Right forelimb (tissue), 1 donor: ENCODE measurements around the gene GRIP2.

Experiments
- DNase-seq: peaks from one replicate; pipeline ENCODE4 v3.0.0-alpha.2; 2018

GRIP2 gene

GRCh38 chr3:14481646-14482036 lies 58.5 kb downstream of the GRIP2 start:
- no peak for DNase-seq

- no peak for DNase-seq
Measured at GRCh38 chr3:14481018-14481645, 59.0 kb downstream of the GRIP2 start.

GRCh38 chr3:14480207-14481017 lies 59.7 kb downstream of the GRIP2 start:
- DNase-seq, result no peak

GRCh38 chr3:14479591-14479990 lies 60.6 kb downstream of the GRIP2 start:
- DNase-seq, result no peak

GRCh38 chr3:14478956-14479550 lies 61.1 kb downstream of the GRIP2 start:
- no peak for DNase-seq

GRCh38 chr3:14477311-14477935 lies 62.7 kb downstream of the GRIP2 start:
- DNase-seq, result no peak

- DNase-seq, result no peak
Measured at GRCh38 chr3:14476583-14477265, 63.4 kb downstream of the GRIP2 start.

GRCh38 chr3:14475621-14476020 lies 64.5 kb downstream of the GRIP2 start:
- DNase-seq, result no peak

GRCh38 chr3:14474363-14475081 lies 65.6 kb downstream of the GRIP2 start:
- DNase-seq, result no peak

- DNase-seq, result no peak
Measured at GRCh38 chr3:14473411-14473891, 66.7 kb downstream of the GRIP2 start.

- DNase-seq, result no peak
Measured at GRCh38 chr3:14472471-14473351, 67.4 kb downstream of the GRIP2 start.

GRCh38 chr3:14471690-14472089 lies 68.5 kb downstream of the GRIP2 start:
- DNase-seq, result no peak

- DNase-seq, result no peak
Measured at GRCh38 chr3:14471016-14471415, 69.1 kb downstream of the GRIP2 start.

- no peak for DNase-seq
Measured at GRCh38 chr3:14470461-14470860, 69.7 kb downstream of the GRIP2 start.

GRCh38 chr3:14468621-14468981 lies 71.5 kb downstream of the GRIP2 start:
- no peak for DNase-seq

GRCh38 chr3:14467814-14468620 lies 72.1 kb downstream of the GRIP2 start:
- peak; percentile 72 for DNase-seq

GRCh38 chr3:14466179-14466903 lies 73.8 kb downstream of the GRIP2 start:
- DNase-seq, result no peak

- DNase-seq, result no peak
Measured at GRCh38 chr3:14465425-14465824, 74.7 kb downstream of the GRIP2 start.

GRCh38 chr3:14464521-14464920 lies 75.6 kb downstream of the GRIP2 start:
- DNase-seq, result no peak

- no peak for DNase-seq
Measured at GRCh38 chr3:14464141-14464465, 76.0 kb downstream of the GRIP2 start.
